Measurements from ENCODE around the gene STAT5B. TPM values are rescaled to one million over a fixed set of nuclear protein-coding genes. Genes with fewer than 3 reads are reported as not detected.

Gene STAT5B
- total and polyA plus RNA-seq, 9 of the 15 experiments (the other 6 are each of a cell fraction or from before 2014, with no cell fraction given): 20.8 to 176 (median 92.4) TPM

DNA sequence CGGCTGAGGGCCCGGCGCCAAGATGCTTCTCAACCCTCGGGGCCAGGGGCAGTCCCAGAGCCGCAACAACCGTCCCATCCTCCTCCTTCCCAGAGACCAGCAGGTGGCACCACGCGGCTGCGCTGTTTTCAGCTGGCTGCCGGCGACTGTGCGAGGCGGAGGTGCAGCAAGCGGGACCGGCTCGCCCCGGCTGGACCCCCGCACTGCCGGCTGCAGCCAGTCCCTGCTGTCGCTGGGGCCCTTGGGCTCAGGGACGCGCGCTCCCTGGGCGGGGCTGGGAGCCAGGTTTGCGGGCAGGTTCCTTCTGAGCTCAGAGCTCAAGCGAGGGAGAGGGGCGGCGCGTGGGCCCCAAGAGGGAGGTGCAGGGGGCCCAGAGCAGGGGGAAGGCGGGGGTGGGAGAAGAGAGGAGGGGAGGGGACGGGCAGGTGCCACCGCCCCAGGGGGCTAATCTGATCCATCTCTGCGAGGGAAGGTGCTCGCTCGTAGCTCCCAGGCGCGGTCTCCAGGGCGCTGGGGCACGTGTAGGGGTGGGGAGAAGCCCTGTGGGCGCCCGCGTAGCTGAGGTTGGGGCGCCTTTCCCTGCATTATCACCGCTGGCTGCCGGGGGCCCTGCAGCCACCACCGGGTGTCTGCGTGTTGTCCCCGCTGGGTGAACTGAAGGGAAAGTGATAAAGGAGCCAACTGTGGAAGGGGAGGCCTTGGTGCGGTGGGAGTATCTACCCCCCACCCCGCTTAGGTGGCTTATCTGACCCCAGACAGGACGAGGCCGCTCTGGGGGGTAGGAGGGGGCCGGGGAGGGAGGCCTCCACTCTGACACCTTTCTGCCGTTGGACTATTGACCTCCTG is 36.3 kb upstream of the STAT5B start (continued):
- no peak; the same call in 1 of the 2 replicates for TF ChIP-seq ATF3 (IDR thresholded peaks at IDR 0.05)
- 0 out of 2 replicates have a peak, but pooled peaks have one; percentile 22 for TF ChIP-seq ATF3 (CRISPR knock-in tag; conservative IDR thresholded peaks at IDR 0.05)
- peak in 1 of 2 experiments; percentile 92; a peak in 2 of 4 replicates for TF ChIP-seq ZMIZ1 (IDR thresholded peaks at IDR 0.05; ENCODE audit: low read depth in 2 of 2, low read length in 2 of 2)
- TF ChIP-seq ATF6 (CRISPR knock-in tag; IDR thresholded peaks at IDR 0.05): no peak
- no peak for TF ChIP-seq ZBTB5 (IDR thresholded peaks at IDR 0.05)
- TF ChIP-seq ZNF23 (CRISPR knock-in tag; IDR thresholded peaks at IDR 0.05): 0 out of 2 replicates have a peak, but pooled peaks have one; percentile 44
- no peak for TF ChIP-seq ZNF134 (CRISPR knock-in tag; conservative IDR thresholded peaks at IDR 0.05)
- no peak for TF ChIP-seq ZNF699 (CRISPR knock-in tag; IDR thresholded peaks at IDR 0.05; ENCODE audit: insufficient replicate concordance)
- 0 out of 2 replicates have a peak, but pooled peaks have one; percentile 24 for TF ChIP-seq CBX5 (IDR thresholded peaks at IDR 0.05; ENCODE audit: borderline replicate concordance, low read depth)
- TF ChIP-seq ZNF174 (CRISPR knock-in tag; IDR thresholded peaks at IDR 0.05): no peak
- TF ChIP-seq FOXP1 (CRISPR knock-in tag; IDR thresholded peaks at IDR 0.05): peak; percentile 30; the same call in 1 of the 2 replicates
- 0 out of 2 replicates have a peak, but pooled peaks have one; percentile 25 for TF ChIP-seq HSF4 (CRISPR knock-in tag; IDR thresholded peaks at IDR 0.05; ENCODE audit: borderline replicate concordance)
- TF ChIP-seq ZNF830 (CRISPR knock-in tag; IDR thresholded peaks at IDR 0.05): 0 out of 2 replicates have a peak, but pooled peaks have one; percentile 52
- TF ChIP-seq ZNF512 (tag; IDR thresholded peaks at IDR 0.05): no peak
- no peak for TF ChIP-seq GTF2A2 (tag; IDR thresholded peaks at IDR 0.05)
- TF ChIP-seq KDM5B (IDR thresholded peaks at IDR 0.05; ENCODE audit: insufficient replicate concordance, low read depth, low read length): peak; percentile 64

All from K562 (cell line).